Measurements from ENCODE around the gene KCNQ1.

Gene KCNQ1

GRCh38 chr11:2510626-2511402, 66.0 kb downstream of the KCNQ1 start:
- peak; percentile 14 for DNase-seq (ENCODE audit: insufficient read length)
- TF ChIP-seq POLR2A (IDR thresholded peaks at IDR 0.05; ENCODE audit: low read depth, low read length) (no peak), POLR2AphosphoS5 (IDR thresholded peaks at IDR 0.05; ENCODE audit: low read depth, low read length) (no peak), TAF1 (IDR thresholded peaks at IDR 0.05; ENCODE audit: borderline replicate concordance, low read depth, low read length) (no peak)

DNA sequence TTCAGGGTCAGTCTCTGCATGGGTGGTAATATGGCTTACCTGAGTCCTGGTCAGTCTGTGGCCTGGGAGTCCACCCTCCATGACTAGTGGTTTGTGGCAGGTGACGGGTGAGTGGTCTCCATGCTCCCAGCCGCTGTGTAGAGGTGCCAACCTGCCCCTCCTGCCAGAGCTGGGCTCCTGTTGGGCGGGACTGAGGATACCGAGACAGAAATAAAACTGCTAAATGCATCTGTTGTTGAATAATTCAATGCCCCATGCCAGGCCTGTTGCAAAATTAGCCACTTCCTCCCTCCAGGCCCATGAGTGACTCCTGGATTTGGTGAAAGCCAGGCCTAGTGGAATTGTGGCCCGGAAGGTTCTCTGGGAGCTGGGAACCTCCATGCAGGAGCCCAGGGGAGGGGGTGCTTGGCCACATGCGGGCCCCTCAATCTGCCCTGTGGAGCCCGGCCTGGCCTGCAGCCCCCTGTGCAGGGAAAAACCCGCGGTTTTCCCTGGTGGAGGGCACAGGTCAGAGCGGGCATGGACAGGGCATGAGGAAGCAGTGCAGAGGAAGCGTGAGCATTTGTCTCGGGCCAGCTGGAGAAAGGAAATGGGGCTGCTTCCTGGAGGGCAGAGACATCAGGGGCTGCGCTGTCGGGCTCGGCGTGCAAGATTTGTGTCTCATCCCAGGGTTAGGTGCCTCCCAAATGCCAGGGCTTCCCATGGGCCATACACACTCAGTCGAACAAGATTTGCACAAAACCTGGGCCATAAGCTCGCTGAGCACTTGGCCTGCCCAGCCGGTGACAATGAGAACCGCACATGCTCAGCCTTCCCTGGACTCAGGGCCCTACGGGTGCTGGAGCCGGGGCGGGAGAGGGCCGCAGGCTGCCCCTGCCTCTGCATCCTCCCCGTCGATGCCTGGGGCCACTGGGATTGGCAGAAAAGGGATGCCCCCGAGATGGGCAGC, 66.9 kb downstream of the KCNQ1 start:
- peak; percentile 12 for DNase-seq (ENCODE audit: insufficient read length)
- TF ChIP-seq TAF1 (IDR thresholded peaks at IDR 0.05; ENCODE audit: borderline replicate concordance, low read depth, low read length): no peak
- no peak for FAIRE-seq

More at GRCh38 chr11:2510626-2511402, 66.0 kb downstream of the KCNQ1 start:
- FAIRE-seq: no peak

GRCh38 chr11:2512431-2513407, 67.9 kb downstream of the KCNQ1 start:
- TF ChIP-seq POLR2A (IDR thresholded peaks at IDR 0.05; ENCODE audit: low read depth, low read length): no peak
- TF ChIP-seq POLR2AphosphoS5 (IDR thresholded peaks at IDR 0.05; ENCODE audit: low read depth, low read length): no peak
- TF ChIP-seq TAF1 (IDR thresholded peaks at IDR 0.05; ENCODE audit: borderline replicate concordance, low read depth, low read length): no peak
- DNase-seq (ENCODE audit: insufficient read length) (peak; percentile 18), FAIRE-seq (no peak)

DNA sequence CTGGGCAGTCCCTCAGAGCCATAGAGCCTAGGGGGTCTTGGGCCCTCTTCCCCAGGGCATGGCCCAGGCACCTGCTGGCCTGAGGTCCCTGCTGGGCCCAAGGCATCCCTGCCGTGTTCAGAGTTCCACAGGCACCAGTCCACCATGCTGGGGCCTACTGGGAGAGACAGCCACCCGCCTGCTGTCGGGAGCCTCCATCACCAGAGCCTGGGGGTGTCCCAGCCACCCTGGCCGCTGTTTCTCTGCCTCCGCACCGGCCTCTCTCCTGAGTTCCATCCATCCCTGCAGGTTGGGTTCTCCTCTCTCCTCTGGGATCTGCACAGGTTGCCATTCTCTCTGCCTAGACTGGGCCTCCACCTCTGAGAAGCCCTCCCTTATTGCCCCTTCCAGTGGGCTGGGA, 68.6 kb downstream of the KCNQ1 start:
- FAIRE-seq (no peak), DNase-seq (ENCODE audit: insufficient read length) (peak; percentile 5)
- no peak for TF ChIP-seq POLR2A (IDR thresholded peaks at IDR 0.05; ENCODE audit: low read depth, low read length)
- TF ChIP-seq POLR2AphosphoS5 (IDR thresholded peaks at IDR 0.05; ENCODE audit: low read depth, low read length): no peak
- no peak for TF ChIP-seq TAF1 (IDR thresholded peaks at IDR 0.05; ENCODE audit: borderline replicate concordance, low read depth, low read length)

DNA sequence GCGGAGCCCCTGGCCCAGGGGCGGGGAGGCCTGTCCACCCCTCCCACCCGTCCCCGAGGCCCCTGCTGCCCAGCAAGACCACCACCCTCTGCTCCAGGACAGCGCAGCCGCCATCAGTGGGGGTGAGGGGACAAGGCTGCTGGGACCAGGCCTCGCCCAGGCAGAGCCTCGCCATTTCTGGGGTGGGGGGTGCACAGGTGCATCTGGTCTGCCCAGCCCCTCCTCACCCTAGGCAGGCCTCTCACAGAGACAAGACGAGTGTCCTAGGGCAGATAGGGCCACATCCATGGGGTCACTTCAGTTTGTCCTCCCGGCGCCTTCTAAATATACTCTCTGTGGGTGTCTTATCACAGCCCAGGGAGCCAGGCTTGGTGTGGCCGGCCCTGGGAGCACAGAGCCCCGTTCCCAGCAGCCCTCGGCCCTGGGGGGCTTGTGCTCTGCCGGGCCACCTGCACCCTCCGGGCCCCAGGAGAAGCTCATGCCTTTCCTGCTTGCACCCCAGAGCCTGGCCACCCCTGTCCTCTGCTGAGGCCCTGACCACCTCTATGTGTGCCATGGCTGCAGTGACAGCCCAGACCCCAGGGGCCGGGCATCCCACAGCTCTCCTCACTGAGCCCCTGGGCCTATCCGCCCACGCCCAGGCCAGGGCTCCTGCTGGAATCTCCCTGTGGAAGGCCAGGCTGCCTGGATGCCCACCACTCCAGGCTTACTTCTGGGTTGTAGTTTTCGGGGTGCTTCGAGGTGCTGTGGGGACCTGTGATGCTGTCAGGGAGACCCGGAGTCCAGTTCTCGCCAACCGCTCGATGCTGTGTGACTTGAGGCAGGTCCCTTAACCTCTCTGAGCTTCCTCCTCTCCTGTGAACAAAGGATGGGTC, 70.8 kb downstream of the KCNQ1 start:
- TF ChIP-seq TAF1 (IDR thresholded peaks at IDR 0.05; ENCODE audit: borderline replicate concordance, low read depth, low read length) (no peak), POLR2A (IDR thresholded peaks at IDR 0.05; ENCODE audit: low read depth, low read length) (no peak), POLR2AphosphoS5 (IDR thresholded peaks at IDR 0.05; ENCODE audit: low read depth, low read length) (no peak)
- FAIRE-seq: no peak
- DNase-seq (ENCODE audit: insufficient read length): peak; percentile 8

- FAIRE-seq (no peak), DNase-seq (ENCODE audit: insufficient read length) (peak; percentile 5)
- TF ChIP-seq POLR2A (IDR thresholded peaks at IDR 0.05; ENCODE audit: low read depth, low read length) (no peak), POLR2AphosphoS5 (IDR thresholded peaks at IDR 0.05; ENCODE audit: low read depth, low read length) (no peak), TAF1 (IDR thresholded peaks at IDR 0.05; ENCODE audit: borderline replicate concordance, low read depth, low read length) (no peak)
Measured at GRCh38 chr11:2516276-2517015, 71.6 kb downstream of the KCNQ1 start.

DNA sequence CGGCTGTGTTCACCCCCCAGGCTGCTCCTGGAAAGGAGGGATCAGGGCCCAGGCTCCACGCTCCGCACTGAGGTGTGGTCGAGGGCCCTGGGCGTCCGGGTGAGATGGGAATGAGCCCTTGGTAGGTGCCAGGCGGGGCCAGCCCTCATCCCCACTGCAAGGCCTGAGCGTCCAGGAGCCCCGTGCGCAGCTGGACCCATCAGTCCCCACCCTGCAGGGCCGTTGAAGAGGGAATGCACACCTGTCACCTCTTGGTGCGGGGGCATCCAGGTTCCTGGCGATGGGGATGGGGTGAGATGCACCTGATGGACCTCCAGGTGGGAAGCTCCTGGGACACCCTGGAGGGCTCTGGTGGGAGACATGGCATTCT, 72.2 kb downstream of the KCNQ1 start:
- TF ChIP-seq POLR2AphosphoS5 (IDR thresholded peaks at IDR 0.05; ENCODE audit: low read depth, low read length) (no peak), TAF1 (IDR thresholded peaks at IDR 0.05; ENCODE audit: borderline replicate concordance, low read depth, low read length) (no peak), POLR2A (IDR thresholded peaks at IDR 0.05; ENCODE audit: low read depth, low read length) (no peak)
- DNase-seq (ENCODE audit: insufficient read length) (no peak), FAIRE-seq (no peak)

GRCh38 chr11:2517386-2518064, 72.7 kb downstream of the KCNQ1 start:
- DNase-seq (ENCODE audit: insufficient read length) (no peak), FAIRE-seq (no peak)
- TF ChIP-seq TAF1 (IDR thresholded peaks at IDR 0.05; ENCODE audit: borderline replicate concordance, low read depth, low read length) (no peak), POLR2AphosphoS5 (IDR thresholded peaks at IDR 0.05; ENCODE audit: low read depth, low read length) (no peak), POLR2A (IDR thresholded peaks at IDR 0.05; ENCODE audit: low read depth, low read length) (no peak)

Measured in GM12892 (cell line).